SK-N-MC (cell line): ENCODE measurements around the gene AKIRIN1.
A peak's percentile ranks its signal among the peaks of the same experiment; 100 is the strongest.
"Not testable (repeated sequence)": the region's sequence is repeated elsewhere in the genome, so short reads cannot be mapped to it uniquely, and the experiment has no call there.

Experiments
- DNase-seq: peaks from one replicate; pipeline ENCODE4 v3.0.0-alpha.2; 2011; ENCODE audit warnings: low read depth, low spot score
- H3K27ac ChIP-seq: fragments of 200-600 bp; sonication (generic); 2 replicates; pipeline ENCODE4 v1.5.1; 2016; ENCODE audit warnings: mixed run types
- H3K36me3 ChIP-seq: fragments of 200-600 bp; sonication (generic); 2 replicates; pipeline ENCODE4 v1.6.1; 2017; ENCODE audit warnings: antibody characterized with exemption, low read length, mixed read lengths; ENCODE audit not compliant: insufficient read depth
- H3K4me3 ChIP-seq: fragments of 200-600 bp; sonication (generic); 2 replicates; pipeline ENCODE4 v1.5.1; 2016
- H3K9ac ChIP-seq: fragments of 200-600 bp; sonication (generic); 2 replicates; pipeline ENCODE4 v1.8.0; 2017; ENCODE audit warnings: mixed run types, mixed read lengths; ENCODE audit not compliant: insufficient read length
- H3K9me3 ChIP-seq: fragments of 200-600 bp; sonication (generic); 2 replicates; pipeline ENCODE4 v1.6.1; 2017; ENCODE audit warnings: low read depth, mild to moderate bottlenecking, antibody characterized with exemption, low read length, moderate library complexity, mixed read lengths
- EZH2 ChIP-seq: fragments of 200-600 bp; sonication (generic); IDR thresholded peaks from one replicate; pipeline ENCODE4 v1.6.1; 2017; ENCODE audit warnings: antibody characterized with exemption
- FOXP2 ChIP-seq: optimal IDR thresholded peaks from 2 replicates; pipeline ENCODE3; 2011; ENCODE audit warnings: mild to moderate bottlenecking, moderate library complexity; ENCODE audit not compliant: insufficient read depth; ENCODE audit errors: extremely low read length, control extremely low read depth
- POLR2AphosphoS5 ChIP-seq: IDR thresholded peaks from 2 replicates; pipeline ENCODE4 v1.6.1; 2012; ENCODE audit warnings: mild to moderate bottlenecking, low read depth, low read length, borderline replicate concordance

The AKIRIN1 gene

DNA sequence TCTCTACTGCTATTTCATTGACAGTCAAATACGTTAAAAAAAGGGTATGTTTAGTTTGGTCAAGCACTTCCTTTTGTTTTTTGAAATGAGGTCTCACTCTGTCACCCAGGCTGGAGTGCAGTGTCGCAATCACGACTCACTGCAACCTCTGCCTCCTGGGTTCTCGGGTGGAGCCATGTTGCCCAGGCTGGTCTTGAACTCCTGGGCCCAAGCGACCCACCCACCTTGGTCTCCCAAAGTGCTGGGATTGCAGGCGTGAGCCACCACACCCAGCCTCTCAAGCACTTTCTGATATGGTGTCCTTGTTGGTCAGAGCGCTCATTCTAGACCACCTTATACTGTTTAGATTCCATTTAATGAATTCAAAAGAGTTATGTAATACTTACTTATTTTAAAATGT is 28.5 kb upstream of the AKIRIN1 start:
- Histone ChIP-seq H3K36me3 (no peaks in the 10 kb centered on the region), H3K9ac (no peak overlapping the region), H3K27ac (no peak overlapping the region), H3K9me3 (no peaks in the 10 kb centered on the region), H3K4me3 (no peak overlapping the region)
- no peak for TF ChIP-seq POLR2AphosphoS5
- no peak for TF ChIP-seq FOXP2
- no peak for TF ChIP-seq EZH2
- no peak for DNase-seq

DNA sequence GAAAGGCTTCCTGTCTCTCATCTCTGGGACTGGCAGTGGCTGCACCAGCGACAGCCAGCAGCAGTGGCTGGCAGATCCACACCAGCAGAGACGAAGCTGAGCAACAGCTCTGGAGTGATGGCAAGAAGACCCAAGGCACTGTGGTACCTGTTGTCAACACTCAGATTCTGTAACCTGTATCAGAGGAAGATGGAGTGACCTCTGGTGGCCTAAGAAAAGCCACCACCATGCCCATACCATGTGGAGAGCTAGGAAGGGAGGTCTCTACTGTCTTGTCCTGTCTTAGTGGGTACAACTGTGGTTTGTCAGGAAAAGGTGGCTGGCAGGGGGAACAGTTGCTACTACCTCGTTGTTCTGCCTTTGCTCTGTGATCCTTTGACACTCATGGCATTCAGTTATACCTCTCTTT is 26.9 kb upstream of the AKIRIN1 start:
- H3K9me3 ChIP-seq, result no peaks in the 10 kb centered on the region
- no peak overlapping the region for H3K4me3 ChIP-seq
- no peak for TF ChIP-seq FOXP2
- TF ChIP-seq POLR2AphosphoS5, result no peak
- TF ChIP-seq EZH2, result no peak
- H3K27ac ChIP-seq, result no peak overlapping the region
- H3K9ac ChIP-seq, result no peak overlapping the region
- DNase-seq, result no peak
- H3K36me3 ChIP-seq, result no peaks in the 10 kb centered on the region

DNA sequence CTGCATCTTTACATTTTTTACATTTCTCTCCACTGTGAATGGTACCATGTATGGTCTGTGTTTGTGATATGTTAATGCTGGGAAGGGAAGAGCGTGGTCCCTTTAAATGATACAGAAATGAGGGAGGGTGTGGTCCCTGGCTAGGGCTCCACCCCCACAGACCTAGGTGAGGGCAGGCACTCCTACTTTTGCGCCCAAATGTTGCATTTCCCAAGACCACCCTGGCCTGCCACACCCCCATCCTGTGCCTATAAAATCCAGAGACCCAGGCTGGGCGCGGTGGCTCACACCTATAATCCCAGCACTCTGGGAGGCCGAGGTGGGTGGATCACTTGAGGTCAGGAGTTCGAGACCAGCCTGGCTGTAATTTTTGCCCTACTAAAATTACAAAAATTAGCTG is 17.9 kb upstream of the AKIRIN1 start:
- not testable (repeated sequence) for H3K27ac ChIP-seq, H3K36me3 ChIP-seq, DNase-seq, H3K9me3 ChIP-seq, H3K9ac ChIP-seq, H3K4me3 ChIP-seq

DNA sequence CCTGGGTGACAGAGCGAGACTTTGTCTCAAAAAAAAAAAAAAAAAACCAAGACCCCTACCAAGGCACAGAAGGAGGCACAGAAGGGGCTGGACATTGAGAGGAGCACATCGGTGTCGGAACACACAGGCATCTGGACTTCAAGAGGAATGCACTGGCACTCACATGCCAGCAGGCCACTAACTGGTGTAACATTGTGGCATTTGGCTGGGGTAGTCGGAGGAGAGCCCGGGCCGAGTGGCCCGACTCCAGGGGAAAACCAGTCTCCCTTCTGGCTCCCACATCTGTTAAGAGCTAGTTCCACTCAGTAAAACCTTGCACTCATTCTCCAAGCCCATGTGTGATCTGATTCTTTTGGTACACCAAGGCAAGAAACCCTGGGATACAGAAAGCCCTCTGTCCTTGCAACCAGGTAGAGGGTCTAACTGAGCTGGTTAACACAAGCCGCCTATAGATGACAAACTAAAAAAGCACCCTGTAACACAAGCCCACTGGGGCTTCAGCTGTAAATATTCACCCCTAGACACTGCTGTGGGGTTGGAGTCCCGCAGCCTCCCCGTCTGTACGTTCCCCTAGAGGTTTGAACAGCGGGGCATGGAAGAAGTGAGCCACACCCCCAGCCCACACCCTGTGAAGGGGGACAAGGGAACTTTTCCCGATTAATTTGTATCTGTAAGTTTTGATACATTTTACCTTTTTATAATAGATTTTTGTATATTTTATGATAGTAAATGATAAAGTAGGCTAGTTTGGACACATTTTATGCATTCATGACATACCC is 17.2 kb upstream of the AKIRIN1 start:
- no peaks in the 10 kb centered on the region for H3K9me3 ChIP-seq
- H3K4me3 ChIP-seq, result no peak overlapping the region
- TF ChIP-seq EZH2 (no peak), POLR2AphosphoS5 (no peak), FOXP2 (no peak)
- no peaks in the 10 kb centered on the region for H3K36me3 ChIP-seq
- DNase-seq, result no peak
- no peak overlapping the region for H3K9ac ChIP-seq
- no peak overlapping the region for H3K27ac ChIP-seq

DNA sequence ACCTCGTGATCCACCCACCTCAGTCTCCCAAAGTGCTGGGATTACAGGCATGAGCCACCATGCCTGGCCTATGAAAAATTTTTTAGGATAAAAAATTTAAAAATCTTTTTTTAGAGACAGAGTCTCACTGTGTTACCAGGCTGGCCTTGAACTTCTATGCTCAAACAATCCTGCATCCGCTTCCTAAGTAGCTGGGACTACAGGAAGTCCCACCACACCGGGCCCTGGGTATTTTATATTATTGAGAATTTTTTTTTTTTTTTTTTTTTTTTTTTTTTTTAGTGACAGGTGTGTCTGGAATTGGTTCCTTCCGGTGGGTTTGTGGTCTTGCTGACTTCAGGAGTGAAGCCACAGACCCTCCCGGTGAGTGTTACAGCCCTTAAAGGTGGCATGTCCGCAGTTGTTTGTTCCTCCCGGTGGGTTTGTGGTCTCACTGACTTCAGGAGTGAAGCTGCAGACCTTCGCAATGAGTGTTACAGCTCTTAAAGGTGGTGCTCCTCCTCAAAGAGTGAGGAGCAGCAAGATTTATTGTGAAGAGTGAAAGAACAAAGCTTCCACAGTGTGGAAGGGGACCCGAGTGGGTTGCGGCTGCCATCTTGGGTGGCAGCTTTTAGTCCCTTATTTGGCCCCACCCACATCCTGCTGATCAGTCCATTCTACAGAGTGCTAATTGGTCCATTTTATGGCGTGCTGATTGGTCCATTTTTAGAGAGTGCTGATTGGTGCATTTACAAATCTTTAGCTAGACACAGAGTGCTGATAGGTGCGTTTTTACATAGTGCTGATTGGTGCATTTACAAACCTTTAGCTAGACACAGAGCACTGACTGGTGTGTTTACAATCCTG is 13.5 kb upstream of the AKIRIN1 start:
- not testable (repeated sequence) for DNase-seq, H3K4me3 ChIP-seq, H3K9me3 ChIP-seq, H3K36me3 ChIP-seq, H3K27ac ChIP-seq, H3K9ac ChIP-seq

DNA sequence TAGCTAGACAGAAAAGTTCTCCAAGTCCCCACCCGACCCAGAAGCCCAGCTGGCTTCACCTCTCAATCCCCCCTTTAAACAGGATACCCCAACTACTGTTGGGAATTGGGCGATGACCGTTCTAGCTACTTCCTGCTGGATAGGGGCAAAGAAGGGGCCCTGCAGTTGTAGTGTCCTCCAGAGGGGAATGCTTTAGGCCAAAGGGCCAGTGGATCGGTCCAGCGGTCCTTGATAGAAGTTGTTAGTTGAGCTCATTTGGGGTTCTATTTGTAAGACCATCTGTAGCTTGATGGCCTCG is 12.9 kb upstream of the AKIRIN1 start:
- not testable (repeated sequence) for H3K27ac ChIP-seq, DNase-seq, H3K4me3 ChIP-seq, H3K9me3 ChIP-seq, H3K9ac ChIP-seq, H3K36me3 ChIP-seq

DNA sequence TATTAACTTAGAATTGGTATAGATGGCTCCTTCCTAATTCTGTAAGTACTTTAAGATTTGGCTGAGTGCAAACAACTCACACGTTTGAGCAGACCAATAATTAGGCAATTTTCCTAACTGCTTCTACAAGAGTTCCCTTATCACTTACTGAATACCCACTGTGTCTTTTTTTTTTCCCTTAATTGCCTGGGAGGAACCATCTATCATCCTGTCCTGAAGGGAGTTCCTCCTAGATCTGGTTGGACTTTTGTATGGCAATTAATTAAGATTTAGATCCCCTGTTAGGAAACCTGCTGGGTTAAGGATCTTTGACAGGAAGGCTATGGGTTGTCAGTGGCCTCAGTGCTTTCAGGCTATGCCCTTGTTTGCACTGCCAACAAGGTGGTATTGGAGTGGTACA is 11.7 kb upstream of the AKIRIN1 start:
- DNase-seq, H3K27ac ChIP-seq, H3K9ac ChIP-seq: not testable (repeated sequence)

DNA sequence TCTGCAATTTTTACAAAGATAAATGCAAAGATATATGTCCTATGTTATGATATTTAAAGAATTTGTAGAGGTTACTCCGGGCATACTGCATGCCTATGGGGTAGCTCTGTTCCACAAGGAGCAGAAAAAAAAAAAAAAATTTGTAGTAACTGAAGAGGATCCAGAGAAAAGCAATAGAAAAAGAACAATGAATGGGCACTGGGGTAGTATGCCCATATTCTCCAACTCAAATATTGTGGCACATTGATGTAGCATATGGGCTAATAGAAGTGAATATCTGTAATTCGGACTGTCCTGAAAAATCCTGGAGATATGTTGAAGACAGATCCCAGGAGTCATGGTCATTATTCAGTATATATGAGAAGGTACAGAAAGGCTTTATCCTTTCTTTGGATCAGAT is 1.1 kb upstream of the AKIRIN1 start:
- H3K9ac ChIP-seq, result no peak overlapping the region
- H3K9me3 ChIP-seq, result no peaks in the 10 kb centered on the region
- peak overlapping the region; percentile 58; the same call in 1 of the 2 replicates for H3K27ac ChIP-seq
- peak overlapping the region; percentile 99 for H3K4me3 ChIP-seq
- TF ChIP-seq EZH2 (no peak), POLR2AphosphoS5 (no peak), FOXP2 (no peak)
- H3K36me3 ChIP-seq, result peaks cover 24% of the 10 kb centered on the region
- no peak for DNase-seq

More for the DNA sequence above, 11.7 kb upstream of the AKIRIN1 start:
- not testable (repeated sequence) for H3K9me3 ChIP-seq, H3K4me3 ChIP-seq, H3K36me3 ChIP-seq

DNA sequence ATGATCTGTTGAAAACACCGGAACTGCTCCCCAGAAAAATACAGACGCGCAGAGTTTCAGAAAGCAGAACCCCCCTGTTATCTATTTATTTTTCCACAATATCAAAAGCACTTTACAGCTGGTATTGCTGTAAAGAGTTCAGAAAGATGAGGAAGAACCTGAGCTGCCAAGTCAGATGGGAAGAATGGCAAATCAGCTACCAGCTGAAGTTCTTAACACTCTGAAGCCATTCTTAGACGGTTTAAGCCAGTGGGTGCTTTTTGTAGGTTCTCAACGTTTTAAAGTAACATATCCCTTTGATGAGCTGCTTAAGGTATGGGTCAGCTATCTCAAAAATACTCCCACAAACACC is 714 bp upstream of the AKIRIN1 start:
- TF ChIP-seq EZH2 (no peak), FOXP2 (no peak), POLR2AphosphoS5 (no peak)
- DNase-seq, result no peak
- peak overlapping the region; percentile 64 for H3K9ac ChIP-seq

More for the DNA sequence above, 714 bp upstream of the AKIRIN1 start:
- H3K4me3 ChIP-seq, result peak overlapping the region; percentile 99
- H3K27ac ChIP-seq, result peak overlapping the region; percentile 58; the same call in 1 of the 2 replicates
- H3K9me3 ChIP-seq, result no peaks in the 10 kb centered on the region
- peaks cover 27% of the 10 kb centered on the region for H3K36me3 ChIP-seq
